Measurements from ENCODE around the gene CHCHD2. TPM values are rescaled to one million over a fixed set of nuclear protein-coding genes. Genes with fewer than 3 reads are reported as not detected.
"Not testable (repeated sequence)": the region's sequence is repeated elsewhere in the genome, so short reads cannot be mapped to it uniquely, and the experiment has no call there.

Gene CHCHD2
- total RNA-seq, 2 donors from 2014 or later: 439 to 485 TPM

DNA sequence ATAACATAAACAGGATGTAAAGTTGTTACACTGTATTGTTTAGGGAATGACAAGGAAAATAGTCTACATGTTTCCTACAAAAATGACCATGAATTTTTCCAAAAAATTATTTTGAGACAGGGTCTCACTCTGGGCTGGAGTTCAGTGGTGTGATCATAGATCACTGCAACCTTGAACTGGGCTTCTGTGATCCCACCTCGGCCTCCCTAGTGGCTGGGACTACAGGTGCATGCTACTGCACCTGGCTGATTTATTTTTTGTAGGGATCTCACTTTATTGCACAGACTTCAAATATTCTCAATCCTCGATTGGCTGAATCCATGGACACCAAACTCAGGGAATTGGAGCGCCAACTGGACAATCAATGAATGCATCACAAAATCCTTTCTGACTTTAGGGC lies 6.6 kb downstream of the CHCHD2 start:
- peaks cover 0 to 12% of the 10 kb centered on the region in 2 donors for H3K4me1 ChIP-seq
- H3K27ac ChIP-seq: no peak overlapping the region
- H3K36me3 ChIP-seq: peaks cover 53% of the 10 kb centered on the region
- no peaks in the 10 kb centered on the region for H3K27me3 ChIP-seq
- TF ChIP-seq, protein P1, sequence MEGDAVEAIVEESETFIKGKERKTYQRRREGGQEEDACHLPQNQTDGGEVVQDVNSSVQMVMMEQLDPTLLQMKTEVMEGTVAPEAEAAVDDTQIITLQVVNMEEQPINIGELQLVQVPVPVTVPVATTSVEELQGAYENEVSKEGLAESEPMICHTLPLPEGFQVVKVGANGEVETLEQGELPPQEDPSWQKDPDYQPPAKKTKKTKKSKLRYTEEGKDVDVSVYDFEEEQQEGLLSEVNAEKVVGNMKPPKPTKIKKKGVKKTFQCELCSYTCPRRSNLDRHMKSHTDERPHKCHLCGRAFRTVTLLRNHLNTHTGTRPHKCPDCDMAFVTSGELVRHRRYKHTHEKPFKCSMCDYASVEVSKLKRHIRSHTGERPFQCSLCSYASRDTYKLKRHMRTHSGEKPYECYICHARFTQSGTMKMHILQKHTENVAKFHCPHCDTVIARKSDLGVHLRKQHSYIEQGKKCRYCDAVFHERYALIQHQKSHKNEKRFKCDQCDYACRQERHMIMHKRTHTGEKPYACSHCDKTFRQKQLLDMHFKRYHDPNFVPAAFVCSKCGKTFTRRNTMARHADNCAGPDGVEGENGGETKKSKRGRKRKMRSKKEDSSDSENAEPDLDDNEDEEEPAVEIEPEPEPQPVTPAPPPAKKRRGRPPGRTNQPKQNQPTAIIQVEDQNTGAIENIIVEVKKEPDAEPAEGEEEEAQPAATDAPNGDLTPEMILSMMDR (IDR thresholded peaks at IDR 0.05): no peak
- H3K9me3 ChIP-seq: no peaks in the 10 kb centered on the region
- DNase-seq (ENCODE audit: low spot score): no peak
- H3K4me3 ChIP-seq: no peak overlapping the region

DNA sequence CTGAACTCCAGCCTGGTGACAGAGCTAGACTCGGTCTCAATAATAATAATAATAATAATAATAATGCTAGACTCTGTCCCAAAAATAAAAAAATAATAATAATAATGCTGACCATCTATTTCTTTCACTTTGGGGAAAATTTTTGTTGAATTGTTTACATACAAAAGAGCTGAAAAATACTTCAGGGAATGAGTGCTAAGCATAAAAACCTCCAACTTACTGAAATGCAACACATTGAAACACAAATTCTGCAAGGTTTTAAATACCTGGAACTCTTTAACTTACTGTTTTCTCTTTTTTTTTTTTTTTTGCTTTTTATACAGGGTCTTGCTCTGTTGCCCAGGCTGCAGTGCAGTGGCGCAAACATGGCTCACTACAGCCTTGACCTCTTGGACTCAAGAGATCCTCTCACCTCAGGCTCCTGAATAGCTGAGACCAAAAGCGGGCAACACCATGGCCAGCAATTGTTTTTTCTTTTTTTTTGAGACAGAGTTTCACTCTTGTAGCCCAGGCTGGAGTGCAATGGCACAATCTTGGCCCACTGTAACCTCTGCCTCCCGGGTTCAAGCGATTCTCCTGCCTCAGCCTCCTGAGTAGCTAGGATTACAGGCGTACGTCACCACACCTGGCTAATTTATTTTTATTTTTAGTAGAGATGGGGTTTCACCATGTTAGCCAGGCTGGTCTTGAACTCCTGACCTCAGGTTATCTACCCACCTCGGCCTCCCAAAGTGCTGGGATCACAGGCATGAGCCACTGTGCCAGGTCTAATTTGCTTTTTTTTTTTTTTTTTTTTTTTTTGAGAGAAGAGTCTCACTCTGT lies 7.9 kb downstream of the CHCHD2 start:
- H3K36me3 ChIP-seq: peaks cover 44% of the 10 kb centered on the region
- H3K4me1 ChIP-seq: peaks cover 0 to 13% of the 10 kb centered on the region in 2 donors
- H3K27me3 ChIP-seq; H3K27ac ChIP-seq; H3K4me3 ChIP-seq; H3K9me3 ChIP-seq; DNase-seq (ENCODE audit: low spot score): not testable (repeated sequence)

DNA sequence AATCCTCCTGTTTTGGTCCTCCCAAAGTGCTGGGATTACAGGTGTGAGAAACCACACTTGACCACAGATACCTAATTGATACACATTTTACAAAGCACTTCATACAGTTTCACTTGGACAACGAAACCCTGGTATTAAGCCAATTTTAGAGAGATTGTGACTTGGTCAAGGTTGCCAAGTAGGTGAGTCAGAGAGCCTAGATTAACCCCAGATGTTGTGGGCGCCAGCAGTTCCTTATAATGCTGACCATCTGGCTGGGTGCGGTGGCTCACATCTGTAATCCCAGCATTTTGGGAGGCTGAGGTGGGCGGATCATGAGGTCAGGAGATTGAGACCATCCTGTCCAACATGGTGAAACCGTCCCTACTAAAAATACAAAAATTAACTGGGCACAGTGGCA lies 8.6 kb downstream of the CHCHD2 start:
- no peak overlapping the region for H3K4me3 ChIP-seq
- TF ChIP-seq, protein P1 (IDR thresholded peaks at IDR 0.05): no peak
- no peak for DNase-seq (ENCODE audit: low spot score)
- H3K9me3 ChIP-seq: no peaks in the 10 kb centered on the region
- H3K4me1 ChIP-seq: peaks cover 0 to 20% of the 10 kb centered on the region in 2 donors
- no peaks in the 10 kb centered on the region for H3K27me3 ChIP-seq
- H3K36me3 ChIP-seq: peaks cover 37% of the 10 kb centered on the region
- H3K27ac ChIP-seq: no peak overlapping the region

DNA sequence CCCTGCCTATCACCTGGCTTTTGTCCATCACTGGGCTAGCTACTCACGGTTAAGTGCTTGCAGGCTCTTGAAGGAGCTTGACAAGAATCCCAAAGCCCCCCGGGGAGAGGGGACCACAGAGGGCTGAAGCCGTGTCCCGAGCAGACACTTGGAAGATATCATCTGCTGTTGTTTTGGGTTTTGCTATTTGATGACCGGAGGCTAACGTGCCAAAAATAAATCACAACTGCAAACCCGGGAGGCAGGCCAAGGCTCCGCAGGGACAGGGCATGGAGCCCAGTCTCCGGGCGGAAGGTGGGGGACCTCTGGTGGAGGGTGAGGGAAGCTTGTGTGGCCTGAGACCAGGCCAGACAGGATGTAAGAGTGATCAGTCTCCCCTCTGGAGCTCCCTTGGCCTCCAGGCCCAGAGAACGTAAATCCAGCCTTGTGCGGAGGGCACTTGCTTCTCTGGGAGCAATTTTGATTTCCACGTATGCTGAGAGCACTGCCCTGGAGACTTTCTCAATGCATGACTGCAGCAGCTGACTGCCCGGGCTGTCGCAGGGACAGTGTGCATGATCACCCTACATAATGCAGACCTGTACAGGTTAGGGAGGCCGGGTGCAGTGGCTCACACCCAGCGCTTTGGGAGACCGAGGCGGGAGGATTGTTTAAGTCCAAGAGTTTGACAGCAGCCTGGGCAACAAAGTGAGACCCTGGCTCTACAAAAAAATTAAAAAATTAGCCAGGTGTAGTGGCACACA lies 13.3 kb downstream of the CHCHD2 start, which contains the start of gene PHKG1:
TSS of gene PHKG1 (minus strand) at position 164 of the 743 bp plus-strand sequence. CDS start 4,011 bp downstream, outside the sequence.
- Histone ChIP-seq H3K9me3 (no peaks in the 10 kb centered on the region), H3K4me3 (peak within 1 kb of the TSS; percentile 28 to 41), H3K27me3 (no peaks in the 10 kb centered on the region), H3K4me1 (peaks cover 0 to 42% of the 10 kb centered on the region in 2 donors), H3K27ac (peak within 1 kb of the TSS; percentile 77 to 90), H3K36me3 (no peaks in the 10 kb centered on the region)
- peak; percentile 85 for DNase-seq (ENCODE audit: low spot score)
- TF ChIP-seq, protein P1 (IDR thresholded peaks at IDR 0.05): peak; percentile 56 to 81

DNA sequence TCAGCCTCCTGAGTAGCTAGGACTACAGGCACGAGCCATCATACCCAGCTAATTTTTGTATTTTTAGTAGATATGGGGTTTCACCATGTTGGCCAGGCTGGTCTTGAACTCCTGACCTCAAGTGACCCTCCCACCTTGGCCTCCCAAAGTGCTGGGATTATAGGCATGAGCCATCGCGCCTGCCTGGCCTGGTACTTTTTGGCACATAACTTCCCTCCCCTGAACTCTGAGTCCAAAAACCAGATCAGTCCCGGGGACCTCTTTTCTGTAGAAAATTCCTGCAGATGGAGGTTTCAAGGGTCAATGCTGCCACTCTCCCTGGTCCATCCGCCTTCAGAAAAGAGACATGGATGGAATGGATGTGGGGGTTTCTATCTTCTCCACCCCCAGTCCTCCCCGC lies 13.9 kb downstream of the CHCHD2 start:
- H3K9me3 ChIP-seq; DNase-seq (ENCODE audit: low spot score); H3K27me3 ChIP-seq; H3K36me3 ChIP-seq: not testable (repeated sequence)
- H3K4me1 ChIP-seq: peaks cover 0 to 36% of the 10 kb centered on the region in 2 donors
- H3K27ac ChIP-seq: peak overlapping the region; percentile 77 to 90
- H3K4me3 ChIP-seq: peak overlapping the region; percentile 28 to 41

DNA sequence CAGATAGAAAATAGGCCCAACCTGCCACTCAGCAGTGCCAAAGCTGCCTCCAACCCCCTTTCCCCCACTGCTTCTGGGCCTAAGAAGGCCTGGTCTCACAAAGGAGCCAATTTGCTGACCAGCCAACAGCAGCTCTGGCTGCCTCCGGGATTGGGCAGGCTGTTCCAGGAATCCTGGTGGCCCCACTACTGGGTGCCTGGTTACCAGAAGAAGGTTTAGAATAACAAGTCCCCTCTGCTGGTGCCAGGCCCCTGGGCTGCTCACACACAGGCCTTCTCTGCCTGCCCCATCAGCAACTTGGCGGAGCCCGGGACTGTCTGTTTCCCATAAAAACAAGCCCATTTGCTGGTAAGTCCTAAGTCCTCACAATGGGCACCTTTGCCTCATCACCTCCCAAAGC lies 14.7 kb downstream of the CHCHD2 start:
- Histone ChIP-seq H3K4me1 (peaks cover 0 to 32% of the 10 kb centered on the region in 2 donors), H3K27me3 (no peaks in the 10 kb centered on the region), H3K4me3 (peak overlapping the region; percentile 7 to 41), H3K36me3 (peaks cover 11% of the 10 kb centered on the region), H3K27ac (peak overlapping the region; percentile 77 to 90), H3K9me3 (no peaks in the 10 kb centered on the region)
- DNase-seq (ENCODE audit: low spot score): peak; percentile 62
- TF ChIP-seq, protein P1 (IDR thresholded peaks at IDR 0.05): no peak
